Midbrain (tissue), 1 donor: ENCODE data around the gene TRAPPC11.
A peak's percentile ranks its signal among the peaks of the same experiment; 100 is the strongest.
"Not testable (repeated sequence)": the region's sequence is repeated elsewhere in the genome, so short reads cannot be mapped to it uniquely, and the experiment has no call there.

Experiments
- DNase-seq: peaks from one replicate; lab custom pipeline; 2025; lab: John Stamatoyannopoulos, UW

The TRAPPC11 gene

GRCh38 chr4:183721207-183722081, 62.4 kb downstream of the TRAPPC11 start:
- no peak for DNase-seq

GRCh38 chr4:183722731-183723560, 63.9 kb downstream of the TRAPPC11 start:
- peak; percentile 37 for DNase-seq

- DNase-seq, result no peak
Observed at GRCh38 chr4:183723561-183724228, 64.6 kb downstream of the TRAPPC11 start.

GRCh38 chr4:183725585-183725984, 66.5 kb downstream of the TRAPPC11 start:
- not testable (repeated sequence) for DNase-seq

GRCh38 chr4:183727482-183727881, 68.4 kb downstream of the TRAPPC11 start:
- no peak for DNase-seq

GRCh38 chr4:183728223-183729068, 69.4 kb downstream of the TRAPPC11 start:
- DNase-seq, result no peak

- DNase-seq, result no peak
Observed at GRCh38 chr4:183729069-183729406, 69.9 kb downstream of the TRAPPC11 start.

- no peak for DNase-seq
Observed at GRCh38 chr4:183729430-183730328, 70.6 kb downstream of the TRAPPC11 start.

- no peak for DNase-seq
Observed at GRCh38 chr4:183732296-183732695, 73.2 kb downstream of the TRAPPC11 start.

- DNase-seq, result no peak
Observed at GRCh38 chr4:183733181-183733580, 74.1 kb downstream of the TRAPPC11 start.

- DNase-seq, result no peak
Observed at GRCh38 chr4:183738081-183738673, 79.1 kb downstream of the TRAPPC11 start.

- DNase-seq, result no peak
Observed at GRCh38 chr4:183738961-183739360, 79.9 kb downstream of the TRAPPC11 start.

GRCh38 chr4:183746305-183747229, 87.5 kb downstream of the TRAPPC11 start:
- no peak for DNase-seq

GRCh38 chr4:183747380-183747779, 88.3 kb downstream of the TRAPPC11 start:
- no peak for DNase-seq

- DNase-seq, result no peak
Observed at GRCh38 chr4:183747931-183748670, 89.0 kb downstream of the TRAPPC11 start.

- no peak for DNase-seq
Observed at GRCh38 chr4:183751106-183751505, 92.0 kb downstream of the TRAPPC11 start.

GRCh38 chr4:183755596-183755995, 96.5 kb downstream of the TRAPPC11 start:
- no peak for DNase-seq

GRCh38 chr4:183757060-183757459, 98.0 kb downstream of the TRAPPC11 start:
- DNase-seq, result no peak
